Measurements from ENCODE around the gene MMP24OS. TPM values are rescaled to one million over a fixed set of nuclear protein-coding genes. Genes with fewer than 3 reads are reported as not detected.

The MMP24OS gene
- total RNA-seq, 1 donor from 2014 or later: 7.3 TPM

- DNase-seq: peak; percentile 99
Measured at GRCh38 chr20:35305682-35306556, 28.0 kb upstream of the MMP24OS start.

- DNase-seq: no peak
Measured at GRCh38 chr20:35304956-35305355, 27.0 kb upstream of the MMP24OS start.

- peak; percentile 96 for DNase-seq
Measured at GRCh38 chr20:35303735-35304491, 26.0 kb upstream of the MMP24OS start.

- DNase-seq: no peak
Measured at GRCh38 chr20:35303382-35303734, 25.4 kb upstream of the MMP24OS start.

GRCh38 chr20:35302421-35303335 is 24.8 kb upstream of the MMP24OS start:
- DNase-seq: no peak

GRCh38 chr20:35301426-35301825 is 23.5 kb upstream of the MMP24OS start:
- DNase-seq: no peak

- no peak for DNase-seq
Measured at GRCh38 chr20:35300469-35301262, 22.7 kb upstream of the MMP24OS start.

GRCh38 chr20:35299780-35300179 is 21.9 kb upstream of the MMP24OS start:
- DNase-seq: no peak

- DNase-seq: no peak
Measured at GRCh38 chr20:35298264-35298663, 20.3 kb upstream of the MMP24OS start.

GRCh38 chr20:35297740-35298139 is 19.8 kb upstream of the MMP24OS start:
- DNase-seq: no peak

GRCh38 chr20:35297155-35297554 is 19.2 kb upstream of the MMP24OS start:
- no peak for DNase-seq

- DNase-seq: no peak
Measured at GRCh38 chr20:35296101-35296554, 18.2 kb upstream of the MMP24OS start.

GRCh38 chr20:35295674-35296073 is 17.8 kb upstream of the MMP24OS start:
- DNase-seq: no peak

GRCh38 chr20:35295058-35295457 is 17.1 kb upstream of the MMP24OS start:
- no peak for DNase-seq

- no peak for DNase-seq
Measured at GRCh38 chr20:35294293-35294685, 16.4 kb upstream of the MMP24OS start.

GRCh38 chr20:35293303-35294292 is 15.7 kb upstream of the MMP24OS start:
- no peak for DNase-seq

GRCh38 chr20:35292504-35293285 is 14.8 kb upstream of the MMP24OS start:
- DNase-seq: no peak

- DNase-seq: no peak
Measured at GRCh38 chr20:35291654-35292503, 14.0 kb upstream of the MMP24OS start, which contains the start of gene FAM83C. FAM83C (minus strand) TSS chr20:35292425; CDS start chr20:35292304, 121 bp downstream.

Measured in dermis blood vessel endothelial cell (primary cell).